Stomach (tissue), 4 donors: Measurements from ENCODE around the gene GRB10.

Source experiments
- CTCF ChIP-seq, 7 experiments: fragments of 450-650 bp in 4 of 7; fragments of 200-600 bp in 3 of 7; sonication (generic) in 3 of 7; IDR thresholded peaks; one replicate each; pipeline ENCODE4 v1.5.1; 2016 to 2019; ENCODE audit warnings: antibody characterized with exemption in 7 of 7, control low read depth in 2 of 7, mild to moderate bottlenecking in 1 of 7
- EP300 ChIP-seq: sonication (generic); formaldehyde crosslinking; IDR thresholded peaks from one replicate; pipeline ENCODE4 v1.6.1; 2017; ENCODE audit warnings: antibody characterized with exemption
- POLR2AphosphoS5 ChIP-seq, 3 donors: sonication (generic); formaldehyde crosslinking; IDR thresholded peaks; one replicate each; pipeline ENCODE4 v1.6.1; 2016; ENCODE audit warnings: antibody characterized with exemption in 3 of 3

- TF ChIP-seq EP300 = no peak
- no peak for TF ChIP-seq CTCF (IDR thresholded peaks at IDR 0.05)
- no peak for TF ChIP-seq POLR2AphosphoS5 (IDR thresholded peaks at IDR 0.05)
Measured at GRCh38 chr7:50684713-50685075, 98.0 kb downstream of the GRB10 start.
